H1 (cell line): Measurements from ENCODE around the gene SLIT3. TPM values are rescaled to one million over a fixed set of nuclear protein-coding genes. Genes with fewer than 3 reads are reported as not detected.

Source experiments
- CEBPB ChIP-seq: IDR thresholded peaks from 2 replicates; pipeline ENCODE4 v1.6.1; 2012; ENCODE audit warnings: low read depth, low read length
- CHD7 ChIP-seq: fragments of 300-600 bp; sonication (generic); IDR thresholded peaks from 2 replicates; pipeline ENCODE4 v1.7.1; 2012; ENCODE audit warnings: low read length, moderate library complexity, mild to moderate bottlenecking, inconsistent platforms; ENCODE audit not compliant: insufficient replicate concordance
- GABPA ChIP-seq: IDR thresholded peaks from 2 replicates; pipeline ENCODE4 v1.6.1; 2011; ENCODE audit warnings: mild to moderate bottlenecking, low read length, moderate library complexity, borderline replicate concordance; ENCODE audit not compliant: insufficient read depth
- KDM5A ChIP-seq: fragments of 200-600 bp; IDR thresholded peaks from 2 replicates; pipeline ENCODE4 v1.7.1; 2012; ENCODE audit warnings: mild to moderate bottlenecking, low read length, inconsistent platforms, mixed read lengths
- NANOG ChIP-seq: IDR thresholded peaks from 2 replicates; pipeline ENCODE4 v1.6.1; 2011; ENCODE audit warnings: low read length, low read depth, mild to moderate bottlenecking, inconsistent platforms; ENCODE audit not compliant: insufficient read depth, poor library complexity, severe bottlenecking
- RXRA ChIP-seq: IDR thresholded peaks from 2 replicates; pipeline ENCODE4 v1.6.1; 2011; ENCODE audit warnings: low read depth, mild to moderate bottlenecking, low read length, moderate library complexity; ENCODE audit not compliant: insufficient read depth
- SIRT6 ChIP-seq: IDR thresholded peaks from one replicate; pipeline ENCODE4 v1.7.1; 2012; ENCODE audit warnings: low read length, inconsistent platforms
- polyA plus RNA-seq, 7 experiments: library from polyadenylated mRNA; depleted of rRNA in 3 of 7; stranded (reverse) in 5 of 7; unstranded in 2 of 7; fragments of >200 nt in 5 of 7; fragments of 200-250 nt in 2 of 7; gene quantifications; 1 replicate in 5 of 7; 2 replicates in 1 of 7; 4 replicates in 1 of 7; pipeline versions ENCODE4 v1.2.1 to v1.2.3, GENCODE V29; 2011 to 2013; ENCODE audit warnings: missing spikeins in 2 of 7, mixed read lengths in 2 of 7
- total RNA-seq: library from RNA; stranded (reverse); fragmentation: NEBNext Ultra II Directional; extraction: Animal tissue kit (Norgen Biotek cat#: 25700); gene quantifications from 2 replicates; pipeline ENCODE4 v1.2.1, GENCODE V29; 2021

Gene SLIT3
- total and polyA plus RNA-seq, 2 of the 8 experiments (the other 6 are each of a cell fraction or from before 2014, with no cell fraction given): 1.1 to 1.2 TPM

GRCh38 chr5:168844016-168844921 lies 456.7 kb downstream of the SLIT3 start (continued):
- TF ChIP-seq CHD7 (no peak), KDM5A (no peak), NANOG (no peak), CEBPB (no peak), GABPA (no peak), RXRA (no peak), SIRT6 (no peak)
